GM12892 (cell line): ENCODE results near the gene RASGRP1.
A peak's percentile ranks its signal among the peaks of the same experiment; 100 is the strongest.

Experiments used
- POLR2A ChIP-seq: IDR thresholded peaks from 2 replicates; pipeline ENCODE4 v1.6.1; 2011; ENCODE audit warnings: low read depth, low read length, control low read depth
- POLR2AphosphoS5 ChIP-seq: IDR thresholded peaks from 2 replicates; pipeline ENCODE4 v1.6.1; 2011; ENCODE audit warnings: low read depth, low read length, control low read depth

GRCh38 chr15:38453971-38454695, 110.5 kb downstream of the RASGRP1 start, which contains the start of gene FAM98B:
- TF ChIP-seq POLR2A, result peak; percentile 92
- peak; percentile 91 for TF ChIP-seq POLR2AphosphoS5
